Skeletal muscle satellite cell (primary cell): Measurements from ENCODE around the gene PPP1CA.
A peak's percentile ranks its signal among the peaks of the same experiment; 100 is the strongest.

ENCODE experiments used
- H3K27me3 ChIP-seq: 2 replicates; pipeline ENCODE4 v1.7.0; 2013; ENCODE audit warnings: low read length; ENCODE audit not compliant: control insufficient read depth, insufficient read depth
- H3K36me3 ChIP-seq: 2 replicates; pipeline ENCODE4 v1.7.0; 2013; ENCODE audit warnings: mild to moderate bottlenecking, control low read depth, low read length; ENCODE audit not compliant: insufficient read depth
- H3K4me1 ChIP-seq: 2 replicates; pipeline ENCODE4 v1.7.0; 2013; ENCODE audit warnings: low read length; ENCODE audit not compliant: control insufficient read depth, insufficient read depth
- H3K4me2 ChIP-seq: 2 replicates; pipeline ENCODE4 v1.7.0; 2013; ENCODE audit warnings: mild to moderate bottlenecking, low read length
- H3K4me3 ChIP-seq: 2 replicates; pipeline ENCODE4 v1.7.0; 2013; ENCODE audit warnings: low read length
- H3K9ac ChIP-seq: 2 replicates; pipeline ENCODE4 v1.7.0; 2013; ENCODE audit warnings: mild to moderate bottlenecking, low read depth, low read length, moderate library complexity
- H3K9me3 ChIP-seq: replicated peaks from 2 replicates; pipeline ENCODE4 v1.7.0; 2013; ENCODE audit warnings: mild to moderate bottlenecking, control low read depth, low read length

PPP1CA gene

DNA sequence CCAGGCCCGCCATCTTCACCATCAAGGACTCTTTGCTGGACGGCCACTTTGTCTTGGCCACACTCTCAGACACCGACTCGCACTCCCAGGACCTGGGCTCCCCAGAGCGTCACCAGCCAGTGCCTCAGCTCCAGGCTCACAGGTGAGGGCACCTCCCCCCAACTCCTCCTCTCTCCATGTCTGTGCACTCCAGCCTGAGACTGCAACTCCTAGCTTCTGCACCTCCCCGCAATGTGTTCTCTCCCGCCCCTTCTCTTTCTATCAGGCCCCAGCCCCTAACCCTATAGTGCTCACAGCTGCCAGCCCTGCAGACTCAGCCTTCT, 5.4 kb downstream of the PPP1CA start:
- Histone ChIP-seq H3K4me2 (no peak overlapping the region), H3K4me1 (peaks cover 14% of the 10 kb centered on the region), H3K9me3 (no peaks in the 10 kb centered on the region), H3K4me3 (no peak overlapping the region), H3K9ac (no peak overlapping the region), H3K36me3 (peaks cover 43% of the 10 kb centered on the region), H3K27me3 (no peaks in the 10 kb centered on the region)

DNA sequence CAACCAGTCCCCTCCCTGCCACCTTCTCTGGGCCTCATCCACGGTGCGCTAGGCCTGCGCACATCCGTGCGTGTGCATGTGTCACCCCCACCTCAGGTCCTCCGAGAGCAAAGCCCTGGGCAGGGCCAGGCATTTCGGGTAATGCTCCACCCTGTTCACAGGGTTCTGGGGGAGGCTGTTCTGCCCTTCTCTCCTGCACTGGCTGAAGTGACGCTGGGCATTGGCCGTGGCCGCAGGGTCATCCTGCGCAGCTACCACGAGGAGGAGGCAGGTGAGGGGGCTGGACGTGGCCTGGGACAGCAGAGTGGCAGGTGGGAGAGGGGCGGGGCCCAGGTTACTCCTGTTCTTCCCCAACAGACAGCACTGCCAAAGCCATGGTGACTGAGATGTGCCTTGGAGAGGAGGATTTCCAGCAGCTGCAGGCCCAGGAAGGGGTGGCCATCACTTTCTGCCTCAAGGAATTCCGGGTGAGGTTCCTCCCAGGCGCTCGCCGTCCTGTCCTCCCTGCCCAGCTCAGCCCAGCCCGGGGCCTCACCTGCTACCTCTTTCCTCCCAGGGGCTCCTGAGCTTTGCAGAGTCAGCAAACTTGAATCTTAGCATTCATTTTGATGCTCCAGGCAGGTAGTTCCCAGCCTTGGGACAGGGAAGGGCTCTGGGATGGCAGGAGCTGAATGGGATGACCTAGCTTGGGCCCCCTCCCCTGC, 6.0 kb downstream of the PPP1CA start:
- Histone ChIP-seq H3K36me3 (peaks cover 43% of the 10 kb centered on the region), H3K27me3 (no peaks in the 10 kb centered on the region), H3K9me3 (no peaks in the 10 kb centered on the region), H3K9ac (no peak overlapping the region), H3K4me2 (no peak overlapping the region), H3K4me3 (no peak overlapping the region), H3K4me1 (peaks cover 17% of the 10 kb centered on the region)

DNA sequence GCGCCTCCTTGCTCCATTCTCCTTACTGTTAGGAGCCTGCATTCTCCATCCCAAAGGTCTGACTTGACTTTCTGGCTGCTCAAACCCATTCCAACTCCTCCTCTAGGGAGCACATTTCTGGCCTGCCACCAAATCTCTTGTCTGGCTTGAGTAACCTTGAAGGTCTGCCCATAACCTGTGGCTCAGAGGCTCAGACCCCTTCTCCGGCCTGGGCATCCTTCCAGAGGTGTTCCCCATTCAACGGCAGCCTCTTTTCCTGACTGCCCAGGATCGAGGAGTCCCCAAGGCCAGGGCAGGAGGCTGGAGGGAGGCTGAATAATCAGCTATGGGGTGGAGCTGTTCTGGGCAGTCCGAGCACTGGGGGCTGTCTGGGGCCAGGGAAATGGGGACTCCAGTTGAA, 7.7 kb downstream of the PPP1CA start:
- H3K4me1 ChIP-seq = peaks cover 11% of the 10 kb centered on the region
- H3K9me3 ChIP-seq = no peaks in the 10 kb centered on the region
- H3K4me3 ChIP-seq = no peak overlapping the region
- peaks cover 29% of the 10 kb centered on the region for H3K36me3 ChIP-seq
- no peaks in the 10 kb centered on the region for H3K27me3 ChIP-seq
- H3K9ac ChIP-seq = no peak overlapping the region
- H3K4me2 ChIP-seq = no peak overlapping the region

DNA sequence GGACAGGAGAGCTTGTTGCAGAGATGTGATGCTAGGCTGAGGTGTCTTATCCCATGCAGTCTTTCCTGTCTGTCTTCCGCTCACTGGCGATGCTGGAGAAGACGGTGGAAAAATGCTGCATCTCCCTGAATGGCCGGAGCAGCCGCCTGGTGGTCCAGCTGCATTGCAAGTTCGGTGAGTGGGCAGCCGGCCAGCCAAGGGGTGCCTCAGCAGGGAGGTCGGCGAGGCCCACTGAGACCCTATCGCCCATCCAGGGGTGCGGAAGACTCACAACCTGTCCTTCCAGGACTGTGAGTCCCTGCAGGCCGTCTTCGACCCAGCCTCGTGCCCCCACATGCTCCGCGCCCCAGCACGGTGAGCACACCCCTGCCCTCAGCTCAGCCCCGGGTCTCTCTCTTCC, 8.2 kb downstream of the PPP1CA start:
- Histone ChIP-seq H3K4me1 (peaks cover 11% of the 10 kb centered on the region), H3K4me3 (no peak overlapping the region), H3K27me3 (no peaks in the 10 kb centered on the region), H3K4me2 (no peak overlapping the region), H3K9me3 (no peaks in the 10 kb centered on the region), H3K9ac (no peak overlapping the region), H3K36me3 (peaks cover 24% of the 10 kb centered on the region)

DNA sequence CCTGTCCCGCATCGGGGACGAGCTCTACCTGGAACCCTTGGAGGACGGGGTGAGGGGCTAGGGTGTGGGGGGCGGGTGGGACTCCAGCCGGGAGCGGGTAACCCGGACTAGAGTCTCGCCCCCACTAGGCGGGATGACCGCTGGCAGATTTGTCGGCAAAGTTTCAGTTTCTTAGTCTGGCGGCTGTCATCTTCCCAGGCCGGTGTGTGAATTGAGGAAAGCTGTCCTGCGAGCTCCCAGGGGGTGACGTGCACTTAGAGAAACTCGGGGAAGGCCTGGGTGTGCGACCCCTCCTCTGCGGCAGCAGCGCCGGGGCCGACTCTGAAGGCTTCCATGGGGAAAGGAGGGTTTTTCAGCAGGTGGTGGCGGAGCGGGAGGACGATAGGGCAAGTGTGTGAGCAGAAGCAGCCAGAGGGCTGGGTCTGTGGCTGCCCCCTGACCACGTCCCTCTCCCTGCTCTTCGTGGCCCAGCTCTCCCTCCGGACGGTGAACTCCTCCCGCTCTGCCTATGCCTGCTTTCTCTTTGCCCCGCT, 9.4 kb downstream of the PPP1CA start:
- no peaks in the 10 kb centered on the region for H3K9me3 ChIP-seq
- peak overlapping the region; percentile 92 for H3K4me3 ChIP-seq
- peaks cover 12% of the 10 kb centered on the region for H3K36me3 ChIP-seq
- peak overlapping the region; percentile 97 for H3K9ac ChIP-seq
- no peaks in the 10 kb centered on the region for H3K27me3 ChIP-seq
- H3K4me1 ChIP-seq = peaks cover 11% of the 10 kb centered on the region
- H3K4me2 ChIP-seq = peak overlapping the region; percentile 98

DNA sequence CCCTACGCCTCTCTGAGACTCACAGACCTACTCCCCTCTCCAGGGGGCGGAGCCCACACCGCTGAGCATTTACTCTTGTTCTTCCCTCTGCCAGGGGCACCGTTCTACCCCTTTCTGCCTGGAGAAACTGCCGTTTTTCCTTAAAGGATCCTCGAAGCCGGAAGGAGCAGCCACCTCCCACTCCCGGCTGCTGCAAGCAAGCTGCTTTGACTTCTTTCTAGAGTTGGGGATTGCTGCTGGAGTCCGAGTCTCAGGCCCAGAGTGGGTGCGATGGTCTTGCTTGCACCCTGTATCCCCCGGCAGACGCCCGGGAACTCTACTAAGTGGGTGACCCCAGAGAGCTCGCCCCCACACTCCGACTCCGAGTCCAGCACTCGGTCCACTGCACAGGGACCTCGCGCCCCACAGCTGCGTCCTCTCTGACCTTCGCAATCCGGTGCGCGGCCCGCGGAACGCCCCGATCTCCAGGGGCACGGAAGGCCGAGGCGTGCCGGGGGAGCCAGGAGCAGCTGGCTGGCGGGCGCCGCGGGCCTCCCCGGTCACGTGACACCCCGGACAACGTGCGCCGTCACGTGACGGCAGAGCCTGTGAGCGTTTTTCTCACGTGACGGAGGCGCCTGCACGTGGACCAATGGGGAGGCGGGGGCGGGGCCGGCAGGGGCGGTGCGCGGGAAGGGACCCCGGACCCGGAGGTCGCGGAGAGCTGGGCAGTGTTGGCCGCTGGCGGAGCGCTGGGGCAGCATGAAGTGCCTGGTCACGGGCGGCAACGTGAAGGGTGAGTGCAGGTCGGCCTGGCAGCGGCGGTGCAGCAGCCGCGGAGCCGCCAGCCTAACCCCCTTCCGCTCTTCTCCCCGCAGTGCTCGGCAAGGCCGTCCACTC, 10.1 kb downstream of the PPP1CA start, which contains the start of gene RAD9A:
Gene RAD9A, plus strand, starts transcription at position 683 of the 879 bp plus-strand sequence. Its CDS starts 59 bp downstream, at position 742.
- H3K4me2 ChIP-seq = peak within 1 kb of the TSS; percentile 98
- peaks cover 11% of the 10 kb centered on the region for H3K36me3 ChIP-seq
- H3K4me1 ChIP-seq = peaks cover 11% of the 10 kb centered on the region
- H3K27me3 ChIP-seq = no peaks in the 10 kb centered on the region
- peak within 1 kb of the TSS; percentile 92 for H3K4me3 ChIP-seq
- H3K9ac ChIP-seq = peak within 1 kb of the TSS; percentile 97
- H3K9me3 ChIP-seq = no peaks in the 10 kb centered on the region

DNA sequence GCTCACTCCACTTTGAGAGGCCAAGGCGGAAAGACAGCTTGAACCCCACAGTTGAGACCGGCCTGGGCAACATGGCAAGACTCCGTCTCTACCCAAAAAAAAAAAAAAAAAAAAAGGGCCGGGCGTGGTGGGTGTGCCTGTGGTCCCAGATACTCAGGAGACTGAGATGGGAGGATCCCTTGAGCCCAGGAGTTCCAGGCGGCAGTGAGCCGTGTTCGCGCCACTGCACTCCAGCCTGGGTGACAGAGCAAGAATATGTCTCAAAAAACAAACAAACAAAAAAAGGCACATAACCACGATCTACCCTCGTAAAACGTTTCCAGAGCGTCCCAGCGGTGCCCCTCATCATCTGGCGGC, 10.7 kb downstream of the PPP1CA start:
- Histone ChIP-seq H3K9ac (peak overlapping the region; percentile 97), H3K4me2 (peak overlapping the region; percentile 98), H3K4me3 (peak overlapping the region; percentile 92), H3K9me3 (no peaks in the 10 kb centered on the region), H3K4me1 (peaks cover 11% of the 10 kb centered on the region), H3K27me3 (no peaks in the 10 kb centered on the region), H3K36me3 (peaks cover 7% of the 10 kb centered on the region)

DNA sequence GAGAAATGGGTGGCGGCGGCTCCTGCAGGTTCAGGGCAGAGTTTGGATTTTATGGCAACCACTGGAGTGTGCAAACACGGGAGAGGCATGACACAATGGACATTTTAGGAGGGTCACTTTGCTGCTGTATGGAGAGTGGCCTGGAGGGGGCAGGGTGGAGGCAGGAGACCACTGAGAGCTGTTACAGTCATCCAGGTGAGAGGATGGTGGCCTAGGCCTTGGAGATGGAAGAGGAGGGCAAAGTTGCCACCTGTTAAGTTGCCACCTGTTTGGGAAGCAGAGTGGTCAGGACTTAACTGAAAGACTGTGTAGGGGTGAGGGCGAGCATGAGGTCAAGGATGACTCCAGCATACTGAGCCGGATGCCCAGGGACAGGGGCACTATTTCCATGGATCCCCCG, 12.2 kb downstream of the PPP1CA start:
- no peak overlapping the region for H3K9ac ChIP-seq
- H3K9me3 ChIP-seq = no peaks in the 10 kb centered on the region
- no peaks in the 10 kb centered on the region for H3K27me3 ChIP-seq
- H3K4me2 ChIP-seq = no peak overlapping the region
- H3K36me3 ChIP-seq = no peaks in the 10 kb centered on the region
- H3K4me3 ChIP-seq = no peak overlapping the region
- H3K4me1 ChIP-seq = peaks cover 22% of the 10 kb centered on the region

DNA sequence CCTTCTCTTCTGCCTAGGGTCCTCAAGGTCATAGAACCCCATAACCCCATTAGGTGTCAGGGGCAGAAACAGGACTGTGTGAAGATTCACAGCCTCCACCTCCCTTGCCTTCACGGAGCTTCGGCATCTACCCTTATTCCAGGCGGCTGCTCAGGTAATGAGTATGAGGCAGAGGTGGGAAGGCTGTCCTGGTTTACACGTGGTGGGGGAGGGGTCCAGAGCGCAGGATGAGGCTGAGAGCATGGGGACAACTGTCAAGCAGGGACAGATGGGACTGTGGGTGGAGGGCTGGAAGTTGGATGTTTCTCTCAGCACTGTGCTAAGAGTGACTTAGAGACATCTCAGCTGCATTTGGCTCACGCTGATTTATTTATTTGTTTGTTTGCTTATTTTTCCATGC, 14.1 kb downstream of the PPP1CA start:
- H3K4me3 ChIP-seq = no peak overlapping the region
- H3K9me3 ChIP-seq = no peaks in the 10 kb centered on the region
- peaks cover 22% of the 10 kb centered on the region for H3K4me1 ChIP-seq
- H3K4me2 ChIP-seq = no peak overlapping the region
- no peaks in the 10 kb centered on the region for H3K36me3 ChIP-seq
- no peaks in the 10 kb centered on the region for H3K27me3 ChIP-seq
- no peak overlapping the region for H3K9ac ChIP-seq

DNA sequence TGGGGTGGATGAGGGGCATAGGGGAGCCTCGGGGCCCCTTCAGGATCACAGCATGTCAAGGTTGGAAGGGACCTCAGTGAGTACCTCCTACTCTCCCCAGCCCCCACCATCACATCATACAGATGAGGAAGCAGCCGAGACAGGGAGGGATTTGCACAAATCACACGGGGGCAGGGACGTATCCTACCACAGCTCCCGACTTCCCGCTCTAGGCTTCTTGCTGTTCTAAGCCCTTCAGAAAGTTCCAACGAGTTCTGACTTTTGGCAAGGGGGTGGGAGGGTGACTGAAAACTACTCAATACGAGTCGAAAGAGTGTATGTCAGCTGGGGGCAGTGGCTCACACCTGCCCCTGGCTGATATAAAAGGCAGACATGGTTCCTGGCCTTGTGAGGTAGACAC, 14.6 kb downstream of the PPP1CA start:
- H3K4me3 ChIP-seq = no peak overlapping the region
- no peaks in the 10 kb centered on the region for H3K36me3 ChIP-seq
- no peaks in the 10 kb centered on the region for H3K27me3 ChIP-seq
- H3K9me3 ChIP-seq = no peaks in the 10 kb centered on the region
- H3K9ac ChIP-seq = no peak overlapping the region
- H3K4me1 ChIP-seq = peaks cover 22% of the 10 kb centered on the region
- H3K4me2 ChIP-seq = no peak overlapping the region

DNA sequence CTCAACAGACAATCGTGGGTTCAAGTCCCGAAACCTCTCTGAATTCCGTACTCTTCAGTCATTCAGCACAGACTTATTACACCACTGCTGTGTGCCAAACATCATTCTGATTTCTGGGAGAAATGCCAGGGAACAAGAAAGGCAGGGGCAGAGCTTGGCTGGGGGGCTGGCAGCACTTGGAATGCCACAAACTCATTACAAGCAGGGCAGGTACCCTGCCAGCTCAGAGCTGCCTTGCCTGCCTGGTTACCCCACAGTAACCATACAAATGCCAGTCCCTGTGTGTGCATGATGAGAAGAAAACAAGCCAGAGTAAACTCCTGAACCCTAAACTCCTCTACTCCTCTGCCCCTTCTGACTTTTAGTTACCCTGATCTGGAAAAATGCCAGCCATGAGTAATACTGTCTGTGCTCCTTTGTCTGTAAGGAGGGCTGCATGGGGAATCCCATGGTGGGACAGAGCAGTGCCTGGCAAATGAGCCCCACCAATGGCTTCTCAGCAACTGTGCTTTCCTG, 16.7 kb downstream of the PPP1CA start:
- peak overlapping the region; percentile 4 for H3K4me3 ChIP-seq
- peaks cover 17% of the 10 kb centered on the region for H3K4me1 ChIP-seq
- H3K36me3 ChIP-seq = no peaks in the 10 kb centered on the region
- H3K27me3 ChIP-seq = no peaks in the 10 kb centered on the region
- H3K4me2 ChIP-seq = peak overlapping the region; percentile 51
- H3K9me3 ChIP-seq = no peaks in the 10 kb centered on the region
- no peak overlapping the region for H3K9ac ChIP-seq
